ENCODE measurements around the gene ANKRD11. TPM values are rescaled to one million over a fixed set of nuclear protein-coding genes. Genes with fewer than 3 reads are reported as not detected.

Gene ANKRD11
- 50.0 and 55.1 TPM in 2 replicates for total RNA-seq

GRCh38 chr16:89490439-89491237, at the start of gene ANKRD11:
TSS of gene ANKRD11 (minus strand) at chr16:89490561. CDS start at chr16:89317019, 173,542 bp downstream.

GRCh38 chr16:89507834-89508590, 17.7 kb upstream of the ANKRD11 start, which contains the start of gene SPG7:
TSS of gene SPG7 (plus strand) at chr16:89508403. CDS start at chr16:89508418, 15 bp downstream.

Other genes starting within 250 kb of the ANKRD11 start
- 51.1 and 81.6 TPM in 2 replicates for gene SPG7, start 17.8 kb upstream of the ANKRD11 start, total RNA-seq
- gene RPL13, start 70.1 kb upstream of the ANKRD11 start, total RNA-seq = 4,789 and 6,170 TPM in 2 replicates
- gene CPNE7, start 85.2 kb upstream of the ANKRD11 start, total RNA-seq = 0.81 and 4.3 TPM in 2 replicates
- 2.5 TPM in 1 of 2 replicates, not detected in the other for gene DPEP1, start 123.1 kb upstream of the ANKRD11 start, total RNA-seq
- gene CHMP1A, start 167.1 kb upstream of the ANKRD11 start, total RNA-seq = 84.3 and 129 TPM in 2 replicates
- 0.36 and 2.9 TPM in 2 replicates for gene SPATA33, start 167.3 kb upstream of the ANKRD11 start, total RNA-seq
- 38.9 and 41.0 TPM in 2 replicates for gene CDK10, start 196.1 kb upstream of the ANKRD11 start, total RNA-seq
- 13.1 and 13.9 TPM in 2 replicates for gene SPATA2L, start 211.1 kb upstream of the ANKRD11 start, total RNA-seq
- gene VPS9D1, start 230.3 kb upstream of the ANKRD11 start, total RNA-seq = 9.7 and 10.8 TPM in 2 replicates
- gene ZNF276, start 231.0 kb upstream of the ANKRD11 start, total RNA-seq = 8.7 and 16.6 TPM in 2 replicates

All from cardiac atrium fibroblast (primary cell).